Small intestine (tissue), 16 donors: ENCODE measurements around the gene TIMM23B. TPM values are rescaled to one million over a fixed set of nuclear protein-coding genes. Genes with fewer than 3 reads are reported as not detected.
"Not testable (repeated sequence)": the region's sequence is repeated elsewhere in the genome, so short reads cannot be mapped to it uniquely, and the experiment has no call there.

Experiments
- DNase-seq, 2 donors: peaks; one replicate each; pipeline versions ENCODE4 v3.0.0 to v3.0.0-alpha.2; 2013
- FAIRE-seq: peaks from 2 replicates; lab custom pipeline; 2012; peaks lifted over from hg19 to GRCh38; lab: Jason Lieb, UNC
- H3K27ac ChIP-seq, 3 donors: one replicate each; pipeline ENCODE4 v1.5.1; 2013; ENCODE audit warnings: low read length in 2 of 3, mild to moderate bottlenecking in 2 of 3, control low read depth in 1 of 3, inconsistent platforms in 1 of 3, low read depth in 1 of 3, moderate library complexity in 1 of 3
- H3K27me3 ChIP-seq, 3 donors: one replicate each; pipeline ENCODE4 v1.6.1; 2013; ENCODE audit warnings: low read length in 3 of 3, inconsistent platforms in 1 of 3; ENCODE audit not compliant: control insufficient read depth in 3 of 3, insufficient read depth in 3 of 3
- H3K36me3 ChIP-seq, 3 donors: one replicate each; pipeline ENCODE4 v1.6.1; 2013; ENCODE audit warnings: low read length in 3 of 3, inconsistent platforms in 1 of 3, low read depth in 1 of 3, mild to moderate bottlenecking in 1 of 3, moderate library complexity in 1 of 3; ENCODE audit not compliant: control insufficient read depth in 3 of 3, insufficient read depth in 2 of 3
- H3K4me1 ChIP-seq, 3 donors: one replicate each; pipeline ENCODE4 v1.6.1; 2013; ENCODE audit warnings: low read length in 2 of 3, inconsistent platforms in 1 of 3, low read depth in 1 of 3, mild to moderate bottlenecking in 1 of 3, moderate library complexity in 1 of 3; ENCODE audit not compliant: control insufficient read depth in 3 of 3, insufficient read depth in 2 of 3
- H3K4me3 ChIP-seq, 3 donors: one replicate each; pipeline ENCODE4 v1.5.1; 2013; ENCODE audit warnings: low read length in 3 of 3, control low read depth in 1 of 3, inconsistent platforms in 1 of 3, low read depth in 1 of 3, mild to moderate bottlenecking in 1 of 3, moderate library complexity in 1 of 3
- H3K9me3 ChIP-seq, 2 donors: one replicate each; pipeline ENCODE4 v1.6.1; 2013; ENCODE audit warnings: low read depth in 1 of 2, low read length in 1 of 2; ENCODE audit not compliant: control insufficient read depth in 2 of 2, insufficient read depth in 1 of 2
- WGBS, 3 donors: extraction: QIAGEN DNeasy Blood & Tissue Kit; methylation state at CpG; one replicate each; pipeline ENCODE4 v1.1.7; 2013; 5-methylcytosine and 5-hydroxymethylcytosine counted together
- long read RNA-seq, 10 donors: transcript quantifications; one replicate each; lab custom pipeline, GENCODE V29; 2026
- polyA plus RNA-seq, 4 donors: library from polyadenylated mRNA; stranded (reverse) in 3 of 4; unstranded in 1 of 4; fragments of 200-250 nt in 3 of 4; fragments of 120-200 nt in 1 of 4; gene quantifications; one replicate each; pipeline versions ENCODE4 v1.2.1 to v1.2.3, GENCODE V29; 2013
- donor health status: healthy with polysubstance abuse.
- donor health status: control.
- donor health status: control.
- donor health status: Bipolar disorder and iron deficiency.
- donor health status: healthy.

TIMM23B gene
- 10 to 100 TPM in 1 of 4 donors, 1 to 10 TPM in 3; 3.4 to 12.7 (median 7.6) TPM for polyA plus RNA-seq
- long read RNA-seq, donor 1, partial matches to known transcripts: 0 of 2 reads
- long read RNA-seq, donor 1, other reads (novel, unspliced or antisense): 0 of 2 reads
- long read RNA-seq, donor 2, partial matches to known transcripts: 5 of 7 reads
- long read RNA-seq, donor 2, other reads (novel, unspliced or antisense): 0 of 7 reads
- long read RNA-seq, donor 3, partial matches to known transcripts: 0 of 2 reads
- long read RNA-seq, donor 3, other reads (novel, unspliced or antisense): 0 of 2 reads
- long read RNA-seq, donor 4: 0 reads
- long read RNA-seq, donor 5: 0 reads
- long read RNA-seq, donor 6, partial matches to known transcripts: 0 of 1 reads
- long read RNA-seq, donor 6, other reads (novel, unspliced or antisense): 0 of 1 reads
- long read RNA-seq, donor 7: 0 reads
- long read RNA-seq, donor 8, partial matches to known transcripts: 0 of 1 reads
- long read RNA-seq, donor 8, other reads (novel, unspliced or antisense): 0 of 1 reads
- long read RNA-seq, donor 9: 0 reads
- long read RNA-seq, donor 10, partial matches to known transcripts: 0 of 3 reads
- long read RNA-seq, donor 10, other reads (novel, unspliced or antisense): 0 of 3 reads

- DNase-seq: peak; percentile 81 to 87
- 0 to 1% (median 0%) methylated on average over 70 to 81 of the region's 81 CpGs for WGBS, 3 donors
- not testable (repeated sequence) for FAIRE-seq, H3K9me3 ChIP-seq, H3K27me3 ChIP-seq, H3K36me3 ChIP-seq, H3K4me1 ChIP-seq
- peak within 1 kb of the TSS; percentile 69 to 78 (median 77) for H3K4me3 ChIP-seq
- H3K27ac ChIP-seq: peak within 1 kb of the TSS; percentile 42 to 67 (median 55)
These were observed at the start of gene TIMM23B, which contains the start of gene PARG for GRCh38 chr10:49941447-49942338. TSS of gene TIMM23B (plus strand) at chr10:49942053. CDS start at chr10:49942195, 142 bp downstream. TSS of gene PARG (minus strand) at chr10:49942027. CDS start at chr10:49941725, 302 bp downstream.

- DNase-seq, H3K4me1 ChIP-seq, H3K27me3 ChIP-seq, H3K27ac ChIP-seq, H3K4me3 ChIP-seq, H3K36me3 ChIP-seq, H3K9me3 ChIP-seq, FAIRE-seq: not testable (repeated sequence)
- 100% methylated on average over 1 of the region's 2 CpGs; no CpG with 5 or more reads in 2 of the 3 donors for WGBS, 3 donors
These were observed 41.9 kb upstream of the TIMM23B start for GRCh38 chr10:49899999-49900398.

- WGBS, 3 donors: 90 to 97% (median 95%) methylated on average over 2 of the region's 3 CpGs
- H3K4me1 ChIP-seq, FAIRE-seq, H3K4me3 ChIP-seq, H3K36me3 ChIP-seq, H3K27me3 ChIP-seq, H3K27ac ChIP-seq, DNase-seq, H3K9me3 ChIP-seq: not testable (repeated sequence)
These were observed 41.4 kb upstream of the TIMM23B start for GRCh38 chr10:49900406-49900805.

GRCh38 chr10:49903829-49904228, 38.0 kb upstream of the TIMM23B start:
- H3K4me1 ChIP-seq, DNase-seq, H3K27ac ChIP-seq, H3K9me3 ChIP-seq, FAIRE-seq, H3K27me3 ChIP-seq, H3K36me3 ChIP-seq, H3K4me3 ChIP-seq: not testable (repeated sequence)
- 95 to 96% (median 95%) methylated on average over 3 of the region's 3 CpGs for WGBS, 3 donors

GRCh38 chr10:49908290-49909080, 33.4 kb upstream of the TIMM23B start:
- H3K4me3 ChIP-seq, H3K36me3 ChIP-seq, H3K27me3 ChIP-seq, H3K27ac ChIP-seq, FAIRE-seq, H3K9me3 ChIP-seq, H3K4me1 ChIP-seq, DNase-seq: not testable (repeated sequence)
- 71 to 82% (median 71%) methylated on average over 4 of the region's 4 CpGs for WGBS, 3 donors

GRCh38 chr10:49910295-49910694, 31.6 kb upstream of the TIMM23B start:
- not testable (repeated sequence) for DNase-seq
- FAIRE-seq: peak; percentile 5

GRCh38 chr10:49916451-49916850, 25.4 kb upstream of the TIMM23B start:
- H3K4me3 ChIP-seq, H3K27me3 ChIP-seq, DNase-seq, H3K9me3 ChIP-seq, H3K4me1 ChIP-seq, H3K27ac ChIP-seq: not testable (repeated sequence)
- peaks cover 0 to 10% (median 1%) of the 10 kb centered on the region in 3 donors for H3K36me3 ChIP-seq
- FAIRE-seq: peak; percentile 97

More at GRCh38 chr10:49910295-49910694, 31.6 kb upstream of the TIMM23B start:
- WGBS, 3 donors: no CpG with 5 or more reads among the region's 1 CpG
- not testable (repeated sequence) for H3K4me3 ChIP-seq, H3K4me1 ChIP-seq, H3K27me3 ChIP-seq, H3K36me3 ChIP-seq, H3K27ac ChIP-seq, H3K9me3 ChIP-seq
